Measurements from ENCODE around the gene LRBA.
A peak's percentile ranks its signal among the peaks of the same experiment; 100 is the strongest.
"Not testable (repeated sequence)": the region's sequence is repeated elsewhere in the genome, so short reads cannot be mapped to it uniquely, and the experiment has no call there.

LRBA gene

DNA sequence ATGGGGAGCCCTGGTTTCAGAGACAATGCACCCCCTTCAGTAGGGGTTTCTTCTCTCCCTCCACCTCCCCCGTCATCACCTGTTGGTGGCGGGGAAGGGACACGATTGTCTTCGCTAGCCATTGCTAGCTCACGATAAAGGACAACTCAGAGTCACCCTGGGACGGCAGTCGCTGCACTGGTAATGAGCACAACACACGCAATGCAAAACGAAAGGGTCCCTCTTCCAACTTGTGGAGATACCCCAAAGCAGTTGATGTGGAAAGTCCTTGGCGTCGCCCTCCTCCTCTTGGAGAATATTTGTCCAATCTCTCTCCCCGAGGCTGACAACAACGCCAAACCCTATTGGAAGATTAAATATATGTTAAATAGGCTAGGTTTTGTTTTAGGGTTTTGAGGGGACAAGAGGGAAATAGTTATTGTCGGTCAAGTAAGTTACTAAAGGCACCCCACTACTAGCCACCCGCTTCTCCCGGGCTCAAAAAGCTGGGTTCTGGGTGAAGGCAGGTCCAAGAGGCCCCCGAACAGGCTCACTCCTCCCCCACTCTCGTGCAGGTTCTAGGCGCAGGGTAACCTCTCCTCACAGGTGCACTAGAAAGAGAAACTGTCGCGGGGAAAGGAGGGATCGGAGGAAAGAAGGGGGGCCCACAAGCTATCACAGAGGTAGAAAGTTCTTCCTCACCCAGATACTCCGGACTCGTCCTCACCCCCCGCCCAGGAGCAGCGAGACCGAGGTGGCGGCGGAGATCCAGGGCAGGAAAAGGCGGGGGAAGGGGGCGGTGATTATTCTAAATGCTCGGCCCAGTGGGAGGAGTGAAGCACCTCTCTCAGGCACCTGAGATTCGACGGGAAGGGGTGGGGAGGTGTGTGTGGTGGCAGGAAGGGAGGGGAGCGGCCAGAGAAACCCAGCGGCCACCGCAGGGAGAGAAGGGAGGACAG lies at the start of gene LRBA:
LRBA (minus strand) TSS at position 764 of the 938 bp plus-strand sequence; CDS start at position 122, 642 bp downstream.
- peak; percentile 75 to 83 for DNase-seq

GRCh38 chr4:151063143-151063542 lies 48.1 kb upstream of the LRBA start:
- DNase-seq, result not testable (repeated sequence)

GRCh38 chr4:151055539-151055938 lies 40.5 kb upstream of the LRBA start:
- no peak for DNase-seq

DNA sequence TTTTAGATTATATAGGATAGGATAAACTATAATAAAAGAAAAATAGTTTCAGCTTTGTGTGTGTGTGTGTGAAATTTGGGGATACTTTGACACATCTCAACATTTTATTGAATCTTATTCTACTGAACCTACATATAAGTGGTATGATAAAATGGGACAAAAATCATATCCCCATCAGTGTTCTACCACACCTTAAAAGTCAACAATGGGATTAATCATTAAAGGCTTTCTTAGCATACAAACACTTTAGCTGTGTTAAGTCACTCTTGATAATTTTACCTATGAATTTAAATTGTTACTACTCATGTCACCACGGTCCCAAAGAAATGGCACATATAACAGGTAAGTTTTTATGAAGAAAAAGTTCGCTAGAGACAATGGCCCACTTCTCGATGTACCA lies 37.7 kb upstream of the LRBA start:
- no peak for DNase-seq

- DNase-seq, result no peak
These were observed 34.4 kb upstream of the LRBA start for GRCh38 chr4:151049430-151049884.

GRCh38 chr4:151048913-151049312 lies 33.8 kb upstream of the LRBA start:
- no peak for DNase-seq

DNA sequence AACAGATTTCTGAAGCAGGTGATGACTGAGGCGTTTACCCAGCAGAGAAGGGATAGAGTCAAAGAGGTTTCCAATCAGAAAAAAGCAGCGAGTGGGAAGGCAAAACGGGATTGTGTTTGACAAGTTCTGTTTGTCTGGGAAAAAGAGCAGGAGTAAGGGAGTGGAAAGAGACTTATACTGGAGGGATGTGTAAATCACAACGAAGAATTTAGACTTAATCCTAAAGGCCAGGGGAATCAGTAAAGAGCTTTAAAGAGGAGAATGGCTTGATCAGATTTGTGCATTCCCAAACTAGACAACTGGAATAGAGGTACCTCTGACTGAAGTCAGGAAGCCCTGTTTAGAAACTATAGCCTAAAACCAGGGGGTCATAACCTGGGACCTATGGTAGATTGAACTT lies 31.5 kb upstream of the LRBA start:
- DNase-seq, result no peak

GRCh38 chr4:151045907-151046306 lies 30.8 kb upstream of the LRBA start:
- peak; percentile 21 to 42 for DNase-seq

DNA sequence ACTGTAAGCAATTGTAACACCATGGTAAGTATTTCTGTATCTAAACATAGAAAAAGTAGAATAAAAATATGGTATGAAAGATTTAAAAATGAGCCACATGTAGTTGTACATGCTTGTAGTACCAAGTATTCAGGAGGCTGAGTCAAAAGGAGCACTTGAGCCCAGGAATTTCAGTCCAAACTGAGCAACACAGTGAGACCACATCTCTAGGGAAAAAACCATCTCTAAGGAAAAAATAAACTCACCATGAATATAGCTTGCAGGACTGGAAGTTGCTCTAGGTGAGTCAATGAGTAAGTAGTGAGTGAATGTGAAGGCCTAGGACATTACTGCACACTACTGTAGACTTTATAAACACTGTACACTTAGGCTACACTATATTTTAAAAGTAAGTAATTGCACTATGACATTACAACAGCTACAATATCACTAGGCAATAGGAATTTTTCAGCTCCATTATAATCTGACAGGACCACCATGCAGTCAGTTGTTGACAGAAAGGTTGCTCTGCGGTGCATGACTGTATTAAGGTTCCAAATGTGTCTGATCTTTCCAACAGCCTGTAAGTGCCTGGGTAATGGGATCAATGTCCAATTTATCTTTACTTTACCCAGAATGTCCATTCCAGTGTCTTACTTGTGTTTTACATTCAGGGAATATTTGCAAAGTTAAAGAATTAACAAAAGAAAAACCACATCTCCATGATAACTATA lies 28.9 kb upstream of the LRBA start:
- no peak for DNase-seq

DNA sequence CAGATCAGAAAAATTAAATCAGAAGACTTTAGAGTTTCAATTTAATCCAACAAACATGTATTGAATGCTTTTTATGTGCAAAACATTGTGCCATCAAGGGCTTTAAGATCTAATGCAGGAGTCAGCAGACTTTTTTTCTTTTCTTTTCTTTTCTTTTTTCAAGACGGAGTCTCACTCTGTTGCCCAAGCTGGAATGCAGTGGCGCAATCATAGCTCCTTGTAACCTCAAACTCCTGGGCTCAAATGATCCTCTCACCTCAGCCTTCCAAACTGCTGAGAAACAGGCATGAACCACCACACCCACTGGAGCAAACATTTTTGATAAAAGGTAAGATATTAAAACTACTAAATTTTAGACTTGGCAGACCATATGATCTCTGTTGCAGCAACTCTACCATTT lies 24.6 kb upstream of the LRBA start:
- no peak for DNase-seq

DNA sequence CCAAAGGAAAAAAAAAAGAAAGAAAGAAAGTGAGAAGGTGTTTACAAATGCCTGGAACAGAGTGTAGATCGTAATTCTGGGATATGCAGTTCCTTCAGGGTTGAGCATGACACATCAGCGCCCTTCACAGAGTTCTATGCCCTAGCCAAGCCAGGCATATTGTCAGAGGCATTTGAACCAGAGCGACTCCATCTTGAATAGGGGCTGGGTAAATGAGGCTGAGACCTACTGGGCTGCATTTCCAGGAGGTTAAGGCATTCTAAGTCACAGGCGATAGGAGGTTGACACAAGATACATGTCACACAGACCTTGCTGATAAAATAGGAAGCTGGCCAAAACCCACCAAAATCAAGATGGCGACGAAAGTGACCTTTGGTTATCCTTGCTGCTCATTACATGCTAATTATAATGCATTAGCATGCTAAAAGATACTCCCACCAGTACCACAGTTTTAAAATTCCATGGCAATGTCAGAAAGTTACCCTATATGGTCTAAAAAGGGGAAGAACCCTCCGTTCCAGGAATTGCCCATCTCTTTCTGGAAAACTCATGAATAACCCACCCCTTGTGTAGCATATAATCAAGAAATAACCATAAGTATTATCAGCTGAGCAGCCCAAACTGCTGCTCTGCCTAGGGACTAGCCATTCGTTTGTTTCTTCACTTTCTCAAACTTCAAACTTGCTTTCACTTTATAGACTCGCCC lies 23.5 kb upstream of the LRBA start:
- DNase-seq, result no peak

GRCh38 chr4:151035911-151036310 lies 20.8 kb upstream of the LRBA start:
- DNase-seq, result no peak

DNA sequence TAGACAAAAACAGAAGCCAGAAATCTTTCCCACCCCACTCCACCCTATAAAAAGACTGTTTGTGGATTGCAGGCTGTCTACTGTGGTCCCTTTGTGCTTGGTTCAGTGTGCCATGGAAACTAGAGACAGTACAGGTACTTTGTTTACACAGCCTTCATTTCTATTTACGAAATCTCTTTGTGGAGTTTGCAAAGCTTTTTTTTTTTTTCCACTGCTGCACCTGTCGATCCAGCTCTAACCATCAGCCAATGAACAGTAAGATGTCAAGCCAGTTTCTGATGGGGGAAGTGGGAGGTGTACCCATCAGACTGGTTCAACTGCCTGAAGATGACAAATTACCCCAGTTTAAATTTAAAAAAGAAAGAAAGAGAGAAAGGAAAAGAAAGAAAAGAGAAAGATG lies 20.2 kb upstream of the LRBA start:
- peak; percentile 86 to 87 for DNase-seq

DNA sequence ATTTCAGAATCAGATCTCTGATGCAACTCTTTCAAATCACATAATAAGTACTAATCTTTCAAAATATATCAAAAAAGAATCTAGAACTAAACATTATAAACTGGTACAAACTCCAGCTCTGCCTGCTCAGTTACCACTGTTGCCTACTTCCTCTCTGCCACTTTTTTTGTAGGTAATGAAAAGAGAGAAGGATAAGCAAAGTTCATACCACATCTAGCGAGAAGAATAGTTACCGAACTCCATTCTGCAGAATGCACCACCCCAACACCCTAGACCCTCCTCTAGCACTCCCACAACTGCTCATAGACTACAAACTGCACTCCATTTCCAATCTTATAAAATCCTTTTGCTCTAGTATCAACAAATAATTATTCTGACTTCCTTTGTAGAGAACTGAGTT lies 19.7 kb upstream of the LRBA start:
- DNase-seq, result no peak

DNA sequence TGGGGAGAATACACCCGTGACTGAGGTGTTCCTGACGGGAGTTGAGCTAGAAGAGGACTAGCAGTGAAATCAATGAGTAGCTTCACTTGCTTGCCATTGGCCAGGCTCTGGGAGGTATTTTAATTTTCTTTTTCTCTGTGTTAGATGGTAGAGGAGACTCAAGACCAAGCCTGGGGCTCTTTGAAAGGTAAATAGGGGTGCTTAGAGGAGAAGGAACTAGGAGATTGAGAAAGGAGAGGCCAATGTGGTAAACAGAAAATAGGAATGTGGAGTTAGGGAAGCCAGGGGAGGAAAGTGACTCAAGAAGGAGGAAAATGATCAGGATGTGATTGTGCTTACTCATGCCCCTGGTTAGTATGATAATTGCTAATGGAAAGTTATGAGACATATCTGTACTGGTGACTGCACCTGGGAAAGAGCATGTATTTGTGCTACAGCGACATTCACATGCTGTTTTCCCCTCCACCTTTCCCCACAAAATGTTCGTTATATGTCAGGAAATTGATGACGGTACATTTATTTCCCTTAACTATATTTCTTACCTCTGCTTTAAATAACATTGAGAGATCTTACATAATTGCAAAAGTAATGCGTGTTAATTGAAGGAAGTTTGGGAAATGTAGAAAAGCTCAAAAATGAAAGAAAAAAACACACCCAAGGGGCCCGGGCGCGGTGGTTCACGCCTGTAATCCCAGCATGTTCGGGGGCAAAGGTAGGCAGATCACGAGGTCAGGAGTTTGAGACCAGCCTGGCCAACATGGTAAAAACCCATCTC lies 16.9 kb upstream of the LRBA start:
- DNase-seq, result no peak

DNA sequence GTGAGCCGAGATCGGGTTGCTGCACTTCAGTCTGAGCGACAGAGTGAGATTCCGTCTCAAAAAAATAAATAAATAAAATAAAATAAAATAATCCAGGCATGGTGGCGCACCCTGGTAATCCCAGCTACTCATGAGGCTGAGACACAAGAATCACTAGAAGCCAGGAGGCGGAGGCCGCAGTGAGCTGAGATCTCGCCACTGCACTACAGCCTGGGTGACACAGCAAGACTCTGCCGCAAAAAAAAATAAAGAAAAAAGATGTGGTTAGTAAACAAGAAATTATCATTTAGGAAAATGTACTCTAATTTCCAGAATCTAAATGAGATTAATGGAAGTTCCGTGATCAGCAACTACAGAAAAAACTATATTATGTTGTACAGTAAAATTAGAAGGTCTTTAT lies 14.5 kb upstream of the LRBA start:
- no peak for DNase-seq

GRCh38 chr4:151029006-151029405 lies 13.9 kb upstream of the LRBA start:
- not testable (repeated sequence) for DNase-seq

GRCh38 chr4:151025759-151026158 lies 10.7 kb upstream of the LRBA start:
- DNase-seq, result no peak

GRCh38 chr4:151022586-151022985 lies 7.5 kb upstream of the LRBA start:
- no peak for DNase-seq

DNA sequence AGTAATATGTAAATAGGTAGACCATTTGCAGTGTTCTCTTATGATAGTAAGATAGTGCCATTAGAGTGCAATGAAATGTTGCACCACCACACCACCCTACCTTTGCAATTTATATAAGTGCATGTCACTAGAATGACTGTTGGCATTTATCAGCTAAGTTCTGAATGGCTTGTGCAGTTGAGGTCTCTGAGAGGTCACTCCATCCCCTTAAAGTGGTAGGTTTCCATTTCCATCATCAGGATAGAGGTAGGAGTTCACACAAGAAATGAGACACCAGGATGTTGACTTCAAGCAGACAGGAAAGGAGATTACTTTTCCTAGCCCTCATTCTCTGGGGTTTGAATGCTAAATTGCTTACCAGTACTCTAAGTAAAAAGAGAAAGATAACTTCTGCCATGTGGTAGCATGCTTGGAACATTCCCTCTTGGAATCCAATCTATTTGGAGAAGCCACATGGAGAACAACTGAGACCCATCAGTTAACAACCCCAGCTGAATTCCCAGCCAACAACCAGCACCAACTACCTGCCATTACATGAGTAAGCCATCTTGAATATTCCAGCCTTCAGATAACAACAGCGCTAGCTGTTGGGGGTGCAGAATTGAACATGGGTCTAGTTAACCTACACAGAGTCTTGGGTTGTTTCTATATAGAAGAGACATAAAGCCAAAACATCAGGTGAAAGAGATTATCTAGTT lies 6.7 kb upstream of the LRBA start:
- DNase-seq, result no peak

DNA sequence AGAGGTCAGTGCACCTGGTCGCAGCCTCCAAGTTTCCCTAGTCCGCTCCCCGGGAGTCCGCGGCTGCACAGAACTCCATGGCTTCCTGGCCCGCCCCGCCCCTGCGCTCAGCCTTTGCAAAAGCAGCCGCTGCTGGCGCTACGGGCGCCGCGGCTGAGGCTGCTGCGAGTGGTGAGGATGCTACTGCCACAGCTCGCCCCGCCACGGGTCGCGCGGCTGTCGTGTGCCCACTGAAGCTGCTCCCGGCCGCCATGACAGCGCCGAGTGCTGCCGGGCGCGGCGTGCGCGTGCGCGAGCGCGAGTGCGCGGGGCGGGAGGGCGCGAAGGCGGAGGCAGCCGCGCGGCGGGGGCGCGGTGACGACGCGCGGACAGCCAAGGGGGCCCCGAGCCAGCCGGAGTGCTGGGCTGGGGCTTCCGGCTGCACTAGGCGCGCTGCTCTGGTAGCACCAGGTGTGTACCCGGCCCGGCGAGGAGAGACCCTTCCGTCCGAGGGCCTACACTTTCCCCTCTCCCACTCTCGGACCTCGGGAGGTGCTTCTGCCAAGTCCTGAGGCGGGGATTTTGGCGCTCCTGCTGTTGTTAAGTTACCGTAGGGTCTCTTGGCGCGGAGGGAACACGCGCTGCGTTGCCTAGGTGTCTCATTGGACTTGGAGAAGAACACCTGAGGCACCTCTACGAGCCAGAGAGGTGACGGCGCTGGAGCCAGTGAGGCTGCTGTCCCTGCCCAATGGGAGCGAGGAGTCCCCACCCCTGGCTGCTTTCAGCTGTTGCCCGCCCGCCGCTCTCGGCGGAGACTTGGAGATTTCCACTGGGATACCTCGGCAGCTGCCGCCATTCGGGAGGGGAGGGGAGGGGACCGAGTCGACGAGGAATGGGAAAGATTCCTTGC lies 619 bp upstream of the LRBA start:
- peak; percentile 81 to 86 for DNase-seq

Measured in NCI-H1930 (cell line).